GM18951 (cell line): ENCODE measurements around the gene COPS4.
"Not testable (repeated sequence)": the region's sequence is repeated elsewhere in the genome, so short reads cannot be mapped to it uniquely, and the experiment has no call there.

ENCODE experiments used
- POLR2A ChIP-seq: IDR thresholded peaks from 4 replicates; pipeline ENCODE4 v1.6.1; 2011; ENCODE audit warnings: mild to moderate bottlenecking; ENCODE audit not compliant: insufficient read length, insufficient read depth; ENCODE audit errors: extremely low read depth
- in situ Hi-C: fragments of 300-500 bp; cut with MboI; formaldehyde crosslinking; loops from one replicate; pipeline ENCODE4 v1.12.0; 2022; ENCODE audit warnings: low sequenced_read_pairs, mixed read lengths, inconsistent platforms; ENCODE audit not compliant: unreplicated experiment

Gene COPS4

DNA sequence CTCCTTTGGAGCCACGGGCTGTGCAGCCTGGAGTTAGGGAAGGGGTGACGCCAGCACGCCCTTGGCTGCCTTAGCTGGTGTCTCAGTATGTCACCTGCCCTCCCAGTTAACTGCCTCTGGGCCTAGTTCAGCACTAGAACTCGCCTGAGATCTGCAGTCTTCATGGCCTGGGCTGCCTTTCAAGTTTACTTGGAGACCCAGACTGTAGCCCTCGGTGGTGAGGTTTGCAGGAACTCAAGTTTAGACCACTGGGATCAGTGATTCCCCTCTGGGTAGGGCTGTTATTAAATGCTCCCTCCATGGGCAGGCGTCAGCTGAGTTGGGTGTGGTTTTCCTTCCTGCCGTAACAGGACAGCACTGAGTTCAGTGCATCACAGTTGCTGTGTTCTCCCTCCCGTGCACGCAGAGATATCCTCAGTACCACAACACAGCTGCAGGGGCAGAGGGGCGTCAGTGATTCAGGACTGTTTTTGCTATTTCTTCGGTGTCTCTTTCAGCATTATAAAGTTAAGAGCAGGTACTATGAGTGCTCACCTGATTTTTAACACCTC, 49.0 kb downstream of the COPS4 start:
- no peak for TF ChIP-seq POLR2A
- in situ Hi-C loops: no loop called here

DNA sequence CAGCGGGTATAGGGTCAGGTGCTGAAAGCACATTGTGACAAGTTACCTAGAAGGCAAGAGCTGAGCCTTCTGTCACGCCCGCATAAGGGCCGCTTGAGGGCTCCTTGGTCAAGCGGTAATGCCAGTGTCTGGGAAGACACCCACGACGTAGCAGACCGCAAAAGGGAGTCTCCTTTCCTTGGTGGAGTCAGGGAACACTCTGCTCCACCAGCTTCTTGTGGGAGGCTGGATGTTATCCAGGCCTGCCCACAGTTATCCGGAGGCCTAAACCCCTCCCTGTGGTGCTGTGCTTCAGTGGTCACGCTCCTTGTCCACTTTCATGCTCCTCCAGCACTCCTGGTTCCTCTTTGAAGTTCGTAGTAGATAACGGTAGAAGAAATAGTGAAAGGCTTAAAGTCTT, 50.0 kb downstream of the COPS4 start:
- in situ Hi-C loops: not testable (repeated sequence)

DNA sequence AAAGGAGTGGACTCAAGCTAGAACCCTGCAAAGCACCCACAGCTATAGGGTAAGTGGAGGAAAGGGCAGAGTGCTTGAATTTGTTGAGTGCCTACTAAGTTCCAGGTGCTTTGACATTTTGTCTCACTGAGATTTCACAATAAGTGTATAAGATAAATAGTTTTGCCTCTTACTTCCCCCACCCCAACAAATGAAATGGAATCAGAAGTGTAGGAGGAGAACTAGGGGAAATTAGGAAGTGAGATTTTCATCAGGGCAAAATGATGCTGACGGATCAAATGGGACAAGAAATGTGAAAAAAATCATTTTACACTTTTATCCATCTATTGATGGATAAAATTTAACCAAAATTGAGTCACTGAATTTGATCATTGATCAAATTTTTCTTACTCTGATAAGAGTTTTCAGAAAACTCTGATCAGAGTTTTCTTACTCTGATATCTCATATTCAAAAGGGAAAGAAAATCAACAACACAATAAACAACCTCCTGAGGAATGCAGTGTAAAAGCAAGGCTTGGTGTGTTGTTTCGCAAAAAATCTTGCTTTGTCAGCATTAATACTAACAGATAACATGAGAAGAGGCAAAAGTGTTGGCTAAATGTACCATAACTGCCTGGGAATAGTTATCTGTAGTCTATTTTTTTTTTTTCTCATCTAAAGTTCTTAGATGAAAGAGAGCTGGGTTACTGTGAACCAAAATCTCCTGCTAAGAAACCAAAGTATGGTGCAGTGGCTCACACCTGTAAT, 54.6 kb downstream of the COPS4 start:
- in situ Hi-C loops: no loop called here
- no peak for TF ChIP-seq POLR2A

DNA sequence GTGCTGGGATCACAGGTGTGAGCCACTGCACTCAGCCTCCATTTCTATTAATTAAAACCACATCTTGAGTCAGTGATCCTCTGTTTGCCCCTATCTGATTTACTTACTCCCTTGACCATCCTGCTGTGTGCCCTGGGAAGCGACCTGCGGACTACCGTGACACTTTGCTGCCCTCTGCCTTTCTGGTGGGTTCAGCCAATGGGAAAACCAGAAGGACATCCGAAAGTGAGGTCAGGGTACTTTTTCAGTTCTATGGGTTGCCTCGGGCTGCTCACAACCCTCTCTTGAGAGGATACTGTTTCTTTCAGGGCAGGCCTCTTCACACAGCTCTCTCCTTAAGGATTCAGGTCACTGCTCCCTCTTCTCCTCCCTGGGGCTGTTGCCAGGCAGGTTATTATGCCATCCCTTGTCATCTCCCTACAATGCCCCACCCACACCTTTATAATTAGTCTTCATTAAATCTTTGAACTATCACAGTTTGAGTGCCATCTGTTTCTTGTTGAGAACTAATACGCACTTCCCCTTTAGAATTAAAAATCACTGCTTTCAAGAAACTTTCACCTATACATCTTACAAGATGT, 58.2 kb downstream of the COPS4 start:
- no peak for TF ChIP-seq POLR2A
- in situ Hi-C loops: no loop called here

DNA sequence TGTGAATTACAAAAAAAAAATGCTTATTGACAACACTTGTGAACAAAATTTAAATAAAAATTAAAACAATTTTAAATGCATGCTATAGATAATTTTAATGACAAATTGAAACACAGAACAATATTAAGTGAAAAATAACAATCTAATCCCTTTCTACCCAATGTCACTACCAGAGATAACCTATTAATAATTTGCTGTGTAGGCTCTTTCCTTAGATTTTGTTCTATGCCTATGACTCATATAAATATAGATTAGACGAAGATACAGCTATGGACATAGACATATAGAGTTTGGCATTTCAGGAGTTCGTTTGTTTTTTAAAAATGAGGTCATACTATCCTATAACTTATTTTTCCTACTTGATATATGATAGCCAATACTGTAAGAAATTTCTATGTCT, 61.4 kb downstream of the COPS4 start:
- in situ Hi-C loops: no loop called here
- TF ChIP-seq POLR2A: no peak

DNA sequence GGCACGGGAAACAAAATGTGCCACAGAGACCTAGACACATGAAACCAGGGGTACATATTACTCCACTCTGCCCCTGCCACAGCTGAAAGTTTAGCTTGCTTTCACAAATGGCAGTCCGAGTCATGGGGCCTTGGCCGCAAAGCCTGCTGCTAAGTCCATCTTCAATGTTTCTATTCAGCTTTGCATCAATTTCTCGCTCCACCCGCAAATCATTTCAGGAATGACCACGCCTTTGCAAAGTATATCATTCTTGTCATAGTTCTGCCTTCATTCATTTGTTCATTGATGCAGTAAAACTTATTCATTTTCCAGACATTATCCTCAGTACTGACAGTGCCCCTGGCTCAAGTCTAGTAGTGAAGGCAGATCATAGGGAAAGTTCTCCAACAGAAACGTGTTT, 70.0 kb downstream of the COPS4 start:
- in situ Hi-C loops: no loop called here
- no peak for TF ChIP-seq POLR2A

DNA sequence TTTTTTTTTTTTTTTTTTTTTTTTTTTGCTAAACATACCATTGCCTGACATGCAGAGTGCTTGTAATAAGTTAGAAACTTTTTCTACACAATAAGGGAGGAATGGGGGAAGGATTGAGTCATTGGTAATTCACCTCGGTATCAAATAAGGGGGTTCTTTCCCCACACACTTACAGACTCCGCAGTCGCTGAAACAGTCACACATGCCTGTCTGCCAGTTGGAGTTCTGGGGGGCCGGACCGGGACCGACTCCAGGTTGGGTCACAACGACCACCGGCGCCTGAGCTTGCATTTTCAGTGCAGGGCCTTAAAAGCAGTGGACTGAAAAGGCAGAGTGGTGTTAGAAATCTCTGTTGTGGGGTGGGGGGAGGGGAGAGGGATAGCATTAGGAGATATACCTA, 72.6 kb downstream of the COPS4 start:
- in situ Hi-C loops: no loop called here
- TF ChIP-seq POLR2A: no peak

DNA sequence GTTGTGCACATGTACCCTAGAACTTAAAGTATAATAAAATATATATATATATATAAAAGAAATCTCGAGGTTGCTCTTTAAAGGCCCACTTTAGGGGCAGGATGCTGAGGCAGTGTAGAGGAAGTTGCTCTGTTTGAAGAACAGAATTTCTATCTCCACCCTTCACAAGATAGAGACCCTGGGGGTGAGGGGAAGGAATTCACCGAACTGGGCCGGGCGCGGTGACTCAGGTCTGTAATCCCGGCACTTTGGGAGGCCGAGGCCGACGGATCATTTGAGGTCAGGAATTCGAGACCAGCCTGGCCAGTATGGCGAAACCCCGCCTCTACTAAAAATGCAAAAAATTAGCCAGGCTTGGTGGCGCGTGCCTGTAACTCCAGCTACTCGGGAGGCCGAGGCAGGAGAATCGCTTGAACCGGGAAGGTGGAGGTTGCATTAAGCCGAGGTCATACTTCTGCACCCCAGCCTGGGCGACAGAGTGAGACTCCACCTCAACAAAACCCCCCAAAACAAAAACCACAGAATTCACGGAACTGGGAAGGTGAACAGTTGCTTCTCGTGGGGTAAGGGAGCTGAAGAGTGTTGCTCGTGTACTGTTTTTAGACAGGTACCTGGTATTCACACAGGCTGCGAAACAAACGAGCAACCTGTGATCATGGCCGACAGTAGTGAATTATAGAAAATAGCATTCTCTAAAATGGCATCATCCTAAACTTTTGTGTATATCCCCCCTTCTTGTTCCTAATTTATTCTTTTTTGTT, 73.3 kb downstream of the COPS4 start:
- peak; percentile 30 for TF ChIP-seq POLR2A
- in situ Hi-C loops: no loop called here

DNA sequence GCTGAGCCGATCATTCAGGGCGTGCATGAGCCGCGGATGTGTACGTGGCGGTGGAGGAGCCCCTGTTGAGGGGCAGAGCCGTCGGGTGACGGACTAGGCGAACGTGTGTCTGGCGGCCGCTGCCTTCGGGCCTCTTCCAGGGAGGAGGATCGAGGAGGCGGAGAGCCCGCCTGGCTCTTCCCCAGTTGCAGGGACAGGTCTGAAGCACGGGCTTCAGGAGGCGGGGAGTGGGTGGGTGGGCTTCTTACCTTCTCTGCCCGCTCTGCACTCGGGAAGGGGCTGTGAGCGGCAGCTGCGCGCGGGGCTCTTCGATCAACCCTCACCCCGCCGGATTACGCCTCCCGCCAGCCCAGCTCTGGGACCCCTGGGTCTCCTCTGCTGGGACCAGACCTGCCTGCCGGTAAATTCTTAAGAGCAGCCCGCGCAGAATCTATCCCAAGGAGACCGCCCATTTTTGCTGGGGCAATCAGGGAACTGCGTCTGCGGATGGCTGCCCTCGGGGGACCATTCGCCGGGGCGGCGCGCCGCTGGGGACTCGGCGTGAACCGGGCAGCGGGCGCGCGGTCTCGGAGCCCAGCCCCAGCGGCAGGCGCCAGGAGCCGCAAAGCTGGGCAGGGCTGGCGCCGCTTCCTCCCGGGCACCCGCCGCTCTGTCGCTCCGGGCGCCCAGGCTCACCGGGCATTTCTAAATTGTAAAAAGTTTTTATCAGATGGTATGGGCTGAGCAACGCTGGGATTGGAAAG, 74.7 kb downstream of the COPS4 start:
- in situ Hi-C loops: no loop called here
- peak; percentile 52 for TF ChIP-seq POLR2A

DNA sequence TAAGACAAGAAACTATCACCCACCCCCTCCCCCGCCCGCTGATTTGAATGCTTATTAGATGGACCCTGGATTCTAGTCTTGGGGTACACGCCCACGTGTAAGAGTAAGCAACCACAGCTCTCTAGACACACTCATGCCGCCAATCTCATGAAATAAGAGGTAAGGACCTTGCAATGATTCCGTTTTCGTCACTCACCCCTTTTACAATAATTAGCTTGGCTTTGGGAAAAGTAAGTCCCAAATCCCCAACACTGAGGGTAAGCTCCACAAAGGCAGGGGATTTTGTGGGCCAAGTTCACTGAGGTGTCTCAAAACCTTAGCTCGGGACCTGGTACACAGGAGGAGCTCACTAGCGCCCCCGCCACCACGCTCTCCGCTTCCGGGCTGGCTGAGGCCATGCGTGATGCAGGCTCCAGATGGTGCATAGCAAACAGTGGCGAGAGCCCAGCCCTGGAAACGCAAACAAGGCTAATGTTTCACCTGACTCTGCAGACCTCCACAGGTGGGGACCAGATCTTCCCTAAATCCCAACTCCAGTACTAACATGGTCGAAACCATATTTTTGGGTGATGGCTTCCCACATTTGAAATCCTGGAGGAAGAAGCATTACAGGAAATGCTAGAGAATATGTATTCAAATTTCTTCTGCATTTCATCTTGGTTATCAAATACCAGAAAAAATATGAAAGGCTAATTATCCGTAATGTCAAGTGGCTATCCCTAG, 75.4 kb downstream of the COPS4 start:
- no peak for TF ChIP-seq POLR2A
- in situ Hi-C loops: no loop called here

DNA sequence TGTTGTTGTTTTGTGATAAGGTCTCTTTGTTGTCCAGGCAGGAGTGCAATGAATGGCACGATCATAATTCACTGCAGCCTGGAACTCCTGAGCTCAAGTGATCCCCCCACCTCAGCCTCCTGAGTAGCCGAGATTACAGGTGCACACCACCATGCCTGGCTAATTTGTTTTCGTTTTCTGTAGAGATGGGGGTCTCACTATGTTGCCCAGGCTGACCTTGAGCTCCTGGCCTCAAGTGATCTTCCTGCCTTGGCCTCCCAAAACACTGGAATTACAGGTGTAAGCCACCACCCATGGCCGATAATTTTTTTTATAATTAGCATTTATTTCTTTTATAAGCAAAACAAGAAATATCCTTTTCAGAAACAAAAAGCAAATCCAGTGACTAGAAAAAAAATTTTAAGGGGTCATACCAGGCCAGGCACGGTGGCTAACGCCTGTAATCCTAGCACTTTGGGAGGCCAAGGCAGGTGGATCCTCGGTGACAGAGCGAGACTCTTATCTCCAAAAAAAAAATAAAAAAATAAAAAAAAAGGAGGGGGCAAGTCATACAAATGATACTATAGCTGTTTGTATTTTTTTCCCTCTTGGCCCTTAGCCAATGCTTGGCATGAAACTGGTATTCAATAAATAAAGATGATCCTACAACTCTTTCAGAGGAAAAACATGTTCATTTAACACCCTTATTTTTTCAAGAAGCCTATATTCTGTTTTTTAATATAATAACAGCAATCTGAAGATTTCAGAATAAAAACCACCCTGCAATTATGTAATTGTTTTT, 76.2 kb downstream of the COPS4 start:
- in situ Hi-C loops: no loop called here
- TF ChIP-seq POLR2A: no peak

DNA sequence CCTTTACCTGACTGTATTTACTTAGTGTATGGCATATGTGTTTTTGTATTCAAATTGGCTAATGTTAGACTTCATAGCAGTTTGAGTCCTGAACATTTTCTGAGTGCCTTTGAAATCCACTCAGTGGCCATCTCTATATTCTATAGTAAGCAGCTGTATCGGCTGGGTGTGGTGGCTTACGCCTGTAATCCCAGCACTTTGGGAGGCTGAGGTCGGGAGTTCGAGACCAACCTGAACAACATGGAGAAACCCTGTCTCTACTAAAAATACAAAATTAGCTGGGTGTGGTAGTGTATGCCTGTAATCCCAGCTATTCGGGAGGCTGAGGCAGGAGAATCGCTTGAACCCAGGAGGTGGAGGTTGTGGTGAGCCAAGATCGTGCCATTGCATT, 76.8 kb downstream of the COPS4 start:
- in situ Hi-C loops: not testable (repeated sequence)
